CD4-positive, alpha-beta T cell treated with Interleukin-4 for 4 hours (primary cell): ENCODE data around the gene KCNC3.
"Not testable (repeated sequence)": the region's sequence is repeated elsewhere in the genome, so short reads cannot be mapped to it uniquely, and the experiment has no call there.

ENCODE experiments used
- DNase-seq: peaks from one replicate; pipeline ENCODE4 v3.0.0-alpha.2; 2020

KCNC3 gene

GRCh38 chr19:50352242-50352641, 23.1 kb upstream of the KCNC3 start:
- no peak for DNase-seq

GRCh38 chr19:50349277-50350057, 20.3 kb upstream of the KCNC3 start:
- no peak for DNase-seq

GRCh38 chr19:50347089-50347581, 18.0 kb upstream of the KCNC3 start:
- not testable (repeated sequence) for DNase-seq

- no peak for DNase-seq
Observed at GRCh38 chr19:50344661-50345318, 15.6 kb upstream of the KCNC3 start.

GRCh38 chr19:50341091-50341564, 12.0 kb upstream of the KCNC3 start:
- no peak for DNase-seq

- DNase-seq: no peak
Observed at GRCh38 chr19:50340331-50340730, 11.2 kb upstream of the KCNC3 start.

GRCh38 chr19:50337031-50337430, 7.9 kb upstream of the KCNC3 start:
- DNase-seq: not testable (repeated sequence)

- no peak for DNase-seq
Observed at GRCh38 chr19:50334741-50335421, 5.7 kb upstream of the KCNC3 start.

GRCh38 chr19:50333737-50334617, 4.8 kb upstream of the KCNC3 start:
- no peak for DNase-seq

GRCh38 chr19:50333235-50333736, 4.1 kb upstream of the KCNC3 start:
- peak; percentile 91 for DNase-seq

GRCh38 chr19:50332244-50333038, 3.3 kb upstream of the KCNC3 start:
- DNase-seq: no peak

GRCh38 chr19:50331994-50332243, 2.7 kb upstream of the KCNC3 start:
- DNase-seq: no peak

- DNase-seq: no peak
Observed at GRCh38 chr19:50331221-50331993, 2.2 kb upstream of the KCNC3 start.

- DNase-seq: peak; percentile 62
Observed at GRCh38 chr19:50330365-50331078, 1.3 kb upstream of the KCNC3 start.

GRCh38 chr19:50329926-50330294, 733 bp upstream of the KCNC3 start:
- DNase-seq: not testable (repeated sequence)

GRCh38 chr19:50328873-50329145, 368 bp downstream of the KCNC3 start:
- no peak for DNase-seq

GRCh38 chr19:50328224-50328872, 829 bp downstream of the KCNC3 start:
- no peak for DNase-seq

GRCh38 chr19:50327461-50328223, 1.5 kb downstream of the KCNC3 start:
- no peak for DNase-seq

GRCh38 chr19:50327013-50327412, 2.2 kb downstream of the KCNC3 start:
- no peak for DNase-seq
